LoVo (cell line): ENCODE results near the gene CCL11.
"Not testable (repeated sequence)": the region's sequence is repeated elsewhere in the genome, so short reads cannot be mapped to it uniquely, and the experiment has no call there.

Source experiments
- DNase-seq: peaks from one replicate; pipeline ENCODE4 v3.0.0-alpha.2; 2016; ENCODE audit warnings: low spot score

Gene CCL11

GRCh38 chr17:34307110-34307509, 21.6 kb downstream of the CCL11 start:
- no peak for DNase-seq

GRCh38 chr17:34308371-34308770, 22.8 kb downstream of the CCL11 start:
- DNase-seq: no peak

GRCh38 chr17:34311291-34311690, 25.7 kb downstream of the CCL11 start:
- no peak for DNase-seq

GRCh38 chr17:34312080-34312479, 26.5 kb downstream of the CCL11 start:
- DNase-seq: no peak

GRCh38 chr17:34313164-34313563, 27.6 kb downstream of the CCL11 start:
- no peak for DNase-seq

GRCh38 chr17:34314279-34314678, 28.7 kb downstream of the CCL11 start:
- DNase-seq: no peak

- no peak for DNase-seq
Measured at GRCh38 chr17:34318474-34318873, 32.9 kb downstream of the CCL11 start.

GRCh38 chr17:34319039-34319483, 33.5 kb downstream of the CCL11 start, which contains the start of gene CCL8:
CCL8 (plus strand) TSS chr17:34319435; CDS start chr17:34319502, 67 bp downstream.
- DNase-seq: no peak

- no peak for DNase-seq
Measured at GRCh38 chr17:34321964-34322363, 36.4 kb downstream of the CCL11 start.

- DNase-seq: not testable (repeated sequence)
Measured at GRCh38 chr17:34327580-34327979, 42.0 kb downstream of the CCL11 start.

GRCh38 chr17:34337701-34338100, 52.2 kb downstream of the CCL11 start:
- DNase-seq: no peak
